ENCODE measurements around the gene HAPLN2.
"Not testable (repeated sequence)": the region's sequence is repeated elsewhere in the genome, so short reads cannot be mapped to it uniquely, and the experiment has no call there.

Gene HAPLN2

DNA sequence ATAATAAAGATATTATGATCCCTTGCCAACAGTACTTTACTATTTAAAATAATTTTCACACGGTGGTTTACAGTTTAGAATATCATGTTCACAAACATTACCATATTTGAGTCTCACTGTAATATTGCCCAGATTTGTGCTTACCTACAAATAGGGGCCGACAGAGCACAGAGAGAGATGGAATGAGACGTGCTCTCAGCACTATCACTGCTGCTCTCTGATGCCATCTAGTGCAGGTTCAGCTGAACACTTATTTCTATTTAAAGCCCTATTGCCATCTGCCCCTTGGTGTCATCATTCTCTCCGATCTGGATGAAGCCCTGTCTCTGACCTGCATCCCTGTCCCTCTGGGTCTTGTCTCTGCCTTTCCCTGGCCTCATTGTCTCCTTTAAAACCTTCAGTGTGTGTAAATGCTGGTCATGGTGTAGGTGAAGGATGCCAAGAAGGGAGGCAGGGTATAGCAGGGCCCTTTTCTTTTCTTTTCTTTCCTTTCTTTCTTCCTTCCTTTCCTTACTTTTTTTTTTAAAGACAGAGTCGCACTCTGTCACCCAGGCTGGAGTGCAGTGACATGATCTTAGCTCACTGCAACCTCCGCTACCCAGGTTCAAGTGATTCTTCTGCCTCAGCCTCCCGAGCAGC is 11.1 kb upstream of the HAPLN2 start:
- DNase-seq (ENCODE audit: low spot score) = no peak
- no peak overlapping the region for H3K27ac ChIP-seq (replicated peaks; ENCODE audit: low read length)

GRCh38 chr1:156608981-156609380 is 10.2 kb upstream of the HAPLN2 start:
- DNase-seq (ENCODE audit: low spot score) = no peak
- no peak overlapping the region for H2AK5ac ChIP-seq (ENCODE audit: low read depth, low read length)
- no peak overlapping the region for H4K91ac ChIP-seq (ENCODE audit: low read depth, low read length, poor library complexity)
- peaks cover 0 to 8% (median 0%) of the 10 kb centered on the region in 3 experiments for H3K27me3 ChIP-seq (ENCODE audit: control insufficient read depth in 3 of 3, insufficient read depth in 3 of 3, low read depth in 1 of 3, low read length in 3 of 3)
- no peak overlapping the region for H3K4me3 ChIP-seq (ENCODE audit: low read length in 2 of 2)
- no CpG with 5 or more reads among the region's 6 CpGs for WGBS, 2 donors (ENCODE audit: extremely low coverage in 2 of 2, insufficient read length in 2 of 2, insufficient replicate concordance in 1 of 2)
- no peak overlapping the region for H3K18ac ChIP-seq (ENCODE audit: low read length)
- no peak overlapping the region for H2BK12ac ChIP-seq (ENCODE audit: low read length)
- H2BK120ac ChIP-seq (ENCODE audit: low read depth, low read length) = no peak overlapping the region
- H3K4ac ChIP-seq (ENCODE audit: low read length) = no peak overlapping the region
- H3K79me1 ChIP-seq (ENCODE audit: low read depth, low read length) = no peaks in the 10 kb centered on the region
- no peaks in the 10 kb centered on the region for H3K4me1 ChIP-seq (ENCODE audit: control insufficient read depth in 2 of 2, insufficient read depth in 1 of 2, low read depth in 1 of 2, low read length in 2 of 2)
- H3K9me3 ChIP-seq (replicated peaks in 1 of 2; ENCODE audit: control insufficient read depth in 2 of 2, insufficient read depth in 1 of 2, low read depth in 1 of 2, low read length in 2 of 2) = no peaks in the 10 kb centered on the region
- no peak overlapping the region for H3K27ac ChIP-seq (replicated peaks; ENCODE audit: low read length)
- no peak overlapping the region for H3K9ac ChIP-seq (ENCODE audit: low read depth, low read length, poor library complexity)
- H2BK15ac ChIP-seq (ENCODE audit: low read length) = no peak overlapping the region
- no peak overlapping the region for H2BK5ac ChIP-seq (ENCODE audit: low read length)
- no peak overlapping the region for H3K14ac ChIP-seq (ENCODE audit: low read length)
- no peak overlapping the region for H3K4me2 ChIP-seq (ENCODE audit: insufficient read depth, low read length, poor library complexity, severe bottlenecking)
- no peaks in the 10 kb centered on the region for H3K36me3 ChIP-seq (replicated peaks in 1 of 2; ENCODE audit: control insufficient read depth in 2 of 2, insufficient read depth in 2 of 2, low read length in 2 of 2)
- H4K8ac ChIP-seq (ENCODE audit: low read depth, low read length) = no peak overlapping the region
- H2AFZ ChIP-seq (ENCODE audit: low read length) = no peak overlapping the region
- no peak overlapping the region for H3K23ac ChIP-seq (ENCODE audit: low read depth, low read length, poor library complexity)

More for the DNA sequence above, 11.1 kb upstream of the HAPLN2 start:
- Histone ChIP-seq H4K8ac (ENCODE audit: low read depth, low read length) (no peak overlapping the region), H2AK5ac (ENCODE audit: low read depth, low read length) (no peak overlapping the region), H3K9me3 (replicated peaks in 1 of 2; ENCODE audit: control insufficient read depth in 2 of 2, insufficient read depth in 1 of 2, low read depth in 1 of 2, low read length in 2 of 2) (no peaks in the 10 kb centered on the region), H3K36me3 (replicated peaks in 1 of 2; ENCODE audit: control insufficient read depth in 2 of 2, insufficient read depth in 2 of 2, low read length in 2 of 2) (no peaks in the 10 kb centered on the region), H2BK15ac (ENCODE audit: low read length) (no peak overlapping the region), H4K91ac (ENCODE audit: low read depth, low read length, poor library complexity) (no peak overlapping the region), H3K79me1 (ENCODE audit: low read depth, low read length) (no peaks in the 10 kb centered on the region), H3K4ac (ENCODE audit: low read length) (no peak overlapping the region), H2BK120ac (ENCODE audit: low read depth, low read length) (no peak overlapping the region), H3K18ac (ENCODE audit: low read length) (no peak overlapping the region), H2BK5ac (ENCODE audit: low read length) (no peak overlapping the region), H3K23ac (ENCODE audit: low read depth, low read length, poor library complexity) (no peak overlapping the region), H3K9ac (ENCODE audit: low read depth, low read length, poor library complexity) (no peak overlapping the region), H3K4me3 (ENCODE audit: low read length in 2 of 2) (no peak overlapping the region), H3K14ac (ENCODE audit: low read length) (no peak overlapping the region), H2BK12ac (ENCODE audit: low read length) (no peak overlapping the region), H3K4me1 (ENCODE audit: control insufficient read depth in 2 of 2, insufficient read depth in 1 of 2, low read depth in 1 of 2, low read length in 2 of 2) (no peaks in the 10 kb centered on the region), H3K27me3 (ENCODE audit: control insufficient read depth in 3 of 3, insufficient read depth in 3 of 3, low read depth in 1 of 3, low read length in 3 of 3) (peaks cover 0 to 5% (median 0%) of the 10 kb centered on the region in 3 experiments), H2AFZ (ENCODE audit: low read length) (no peak overlapping the region), H3K4me2 (ENCODE audit: insufficient read depth, low read length, poor library complexity, severe bottlenecking) (no peak overlapping the region)
- whole genome bisulfite sequencing, 2 donors (ENCODE audit: extremely low coverage in 2 of 2, insufficient read length in 2 of 2, insufficient replicate concordance in 1 of 2) = no CpG with 5 or more reads among the region's 7 CpGs

- WGBS, 2 donors (ENCODE audit: extremely low coverage in 2 of 2, insufficient read length in 2 of 2, insufficient replicate concordance in 1 of 2) = no CpG with 5 or more reads among the region's 9 CpGs
These were observed 9.1 kb upstream of the HAPLN2 start for GRCh38 chr1:156610072-156610471.

DNA sequence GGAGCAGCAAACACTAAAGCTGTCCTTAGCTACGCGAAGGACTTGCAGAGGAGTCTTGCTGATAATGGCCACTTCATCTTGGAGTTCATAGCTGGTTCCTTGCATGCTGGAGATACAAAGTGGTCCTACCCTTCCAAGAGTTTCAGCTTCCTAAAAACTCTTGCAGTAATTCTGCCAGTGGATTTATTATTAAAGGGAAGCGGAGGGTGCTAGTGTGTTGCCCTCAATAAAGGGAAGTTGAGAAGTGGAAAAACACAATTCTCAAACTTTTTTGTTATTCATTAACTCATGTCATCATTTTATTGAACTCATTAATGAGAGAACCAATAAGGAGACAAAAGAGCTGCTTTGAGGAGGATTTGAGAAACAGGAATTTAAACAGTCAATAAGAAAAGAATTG is 6.5 kb upstream of the HAPLN2 start:
- no CpG with 5 or more reads among the region's 3 CpGs for WGBS, 2 donors (ENCODE audit: extremely low coverage in 2 of 2, insufficient read length in 2 of 2, insufficient replicate concordance in 1 of 2)
- Histone ChIP-seq H3K18ac (ENCODE audit: low read length) (no peak overlapping the region), H4K8ac (ENCODE audit: low read depth, low read length) (no peak overlapping the region), H2BK15ac (ENCODE audit: low read length) (no peak overlapping the region), H3K27me3 (ENCODE audit: control insufficient read depth in 3 of 3, insufficient read depth in 3 of 3, low read depth in 1 of 3, low read length in 3 of 3) (peaks cover 0 to 32% (median 0%) of the 10 kb centered on the region in 3 experiments), H2BK12ac (ENCODE audit: low read length) (no peak overlapping the region), H2AFZ (ENCODE audit: low read length) (no peak overlapping the region), H2BK120ac (ENCODE audit: low read depth, low read length) (no peak overlapping the region), H3K14ac (ENCODE audit: low read length) (no peak overlapping the region), H2AK5ac (ENCODE audit: low read depth, low read length) (no peak overlapping the region), H3K9ac (ENCODE audit: low read depth, low read length, poor library complexity) (no peak overlapping the region), H3K36me3 (replicated peaks in 1 of 2; ENCODE audit: control insufficient read depth in 2 of 2, insufficient read depth in 2 of 2, low read length in 2 of 2) (no peaks in the 10 kb centered on the region), H3K4ac (ENCODE audit: low read length) (no peak overlapping the region), H3K9me3 (replicated peaks in 1 of 2; ENCODE audit: control insufficient read depth in 2 of 2, insufficient read depth in 1 of 2, low read depth in 1 of 2, low read length in 2 of 2) (no peaks in the 10 kb centered on the region), H2BK5ac (ENCODE audit: low read length) (no peak overlapping the region), H3K4me2 (ENCODE audit: insufficient read depth, low read length, poor library complexity, severe bottlenecking) (no peak overlapping the region), H3K27ac (replicated peaks; ENCODE audit: low read length) (no peak overlapping the region), H4K91ac (ENCODE audit: low read depth, low read length, poor library complexity) (no peak overlapping the region), H3K4me1 (ENCODE audit: control insufficient read depth in 2 of 2, insufficient read depth in 1 of 2, low read depth in 1 of 2, low read length in 2 of 2) (no peaks in the 10 kb centered on the region), H3K4me3 (ENCODE audit: low read length in 2 of 2) (no peak overlapping the region), H3K23ac (ENCODE audit: low read depth, low read length, poor library complexity) (no peak overlapping the region), H3K79me1 (ENCODE audit: low read depth, low read length) (no peaks in the 10 kb centered on the region)
- DNase-seq (ENCODE audit: low spot score) = no peak

More at GRCh38 chr1:156610072-156610471, 9.1 kb upstream of the HAPLN2 start:
- H2BK12ac ChIP-seq (ENCODE audit: low read length); H2BK15ac ChIP-seq (ENCODE audit: low read length); H3K4me3 ChIP-seq (ENCODE audit: low read length in 2 of 2); H3K27ac ChIP-seq (replicated peaks; ENCODE audit: low read length); H4K8ac ChIP-seq (ENCODE audit: low read depth, low read length); H3K9ac ChIP-seq (ENCODE audit: low read depth, low read length, poor library complexity); H3K14ac ChIP-seq (ENCODE audit: low read length); H4K91ac ChIP-seq (ENCODE audit: low read depth, low read length, poor library complexity); DNase-seq (ENCODE audit: low spot score); H3K4me2 ChIP-seq (ENCODE audit: insufficient read depth, low read length, poor library complexity, severe bottlenecking); H2AK5ac ChIP-seq (ENCODE audit: low read depth, low read length); H3K79me1 ChIP-seq (ENCODE audit: low read depth, low read length); H3K4ac ChIP-seq (ENCODE audit: low read length); H3K23ac ChIP-seq (ENCODE audit: low read depth, low read length, poor library complexity); H3K18ac ChIP-seq (ENCODE audit: low read length); H3K9me3 ChIP-seq (replicated peaks in 1 of 2; ENCODE audit: control insufficient read depth in 2 of 2, insufficient read depth in 1 of 2, low read depth in 1 of 2, low read length in 2 of 2); H2BK120ac ChIP-seq (ENCODE audit: low read depth, low read length); H3K36me3 ChIP-seq (replicated peaks in 1 of 2; ENCODE audit: control insufficient read depth in 2 of 2, insufficient read depth in 2 of 2, low read length in 2 of 2); H2AFZ ChIP-seq (ENCODE audit: low read length); H3K4me1 ChIP-seq (ENCODE audit: control insufficient read depth in 2 of 2, insufficient read depth in 1 of 2, low read depth in 1 of 2, low read length in 2 of 2); H2BK5ac ChIP-seq (ENCODE audit: low read length): not testable (repeated sequence)
- peaks cover 0 to 16% (median 0%) of the 10 kb centered on the region in 3 experiments for H3K27me3 ChIP-seq (ENCODE audit: control insufficient read depth in 3 of 3, insufficient read depth in 3 of 3, low read depth in 1 of 3, low read length in 3 of 3)

Data from neuronal stem cell (in vitro differentiated cells).